ENCODE results near the gene ZNF888. TPM values are rescaled to one million over a fixed set of nuclear protein-coding genes. Genes with fewer than 3 reads are reported as not detected.

The ZNF888 gene
- polyA plus RNA-seq, 2 of the 4 experiments (the other 2 are of a cell fraction), result not detected

DNA sequence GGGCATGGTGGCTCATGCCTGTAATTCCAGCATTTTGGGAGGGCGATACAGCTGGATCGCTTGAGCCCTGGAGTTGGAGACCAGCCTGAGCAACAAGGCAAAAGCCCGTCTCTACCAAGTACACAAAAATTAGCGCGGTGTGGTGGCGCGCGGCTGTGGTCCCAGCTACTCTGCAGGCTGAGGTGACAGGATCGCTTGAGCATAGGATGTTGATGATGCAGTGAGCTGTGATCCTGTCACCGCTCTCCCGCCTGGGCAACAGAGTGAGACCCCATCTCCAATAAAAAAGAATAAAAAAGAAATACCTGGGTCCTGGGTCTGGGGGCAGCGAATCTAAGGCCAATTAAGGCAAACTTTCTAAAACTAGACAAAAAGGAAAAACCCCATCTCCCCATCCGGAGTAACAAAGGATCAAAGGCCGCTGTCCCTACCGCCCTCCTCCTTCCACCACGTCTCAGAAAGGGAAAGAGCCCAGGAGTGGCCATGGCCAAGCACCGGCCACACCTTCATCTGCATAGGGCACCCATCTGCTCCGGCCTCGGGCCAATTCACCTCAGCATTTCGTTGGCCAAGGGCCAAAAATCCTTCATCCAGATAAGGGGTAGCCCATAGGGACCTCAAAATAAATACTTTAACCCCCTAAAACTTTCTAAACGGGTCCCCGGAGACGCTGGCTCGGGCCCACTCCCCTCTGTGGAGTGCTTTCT is 26.6 kb downstream of the ZNF888 start:
- FAIRE-seq, result no peak
- WGBS (ENCODE audit: missing lambda C conversion rate), result 56% methylated on average over 24 of the region's 24 CpGs

DNA sequence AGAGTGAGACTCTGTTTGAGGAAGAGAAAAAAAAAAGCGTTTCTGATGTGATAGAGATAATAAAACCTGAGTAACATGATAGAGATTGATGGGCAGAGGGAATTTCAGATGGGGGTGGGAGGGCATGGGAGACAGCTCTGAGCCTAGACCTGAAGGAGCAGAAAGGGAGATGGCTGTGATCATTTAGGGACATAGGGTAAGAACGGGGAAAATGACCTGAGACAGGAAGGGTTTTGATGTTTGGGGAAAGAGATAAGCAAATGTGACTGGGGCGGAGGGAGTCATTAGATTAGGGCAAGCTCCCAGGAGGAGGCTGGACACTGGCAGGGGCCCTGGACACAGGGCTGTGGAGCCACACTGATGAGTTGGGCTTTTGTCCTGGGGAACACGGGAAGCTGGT is 31.9 kb downstream of the ZNF888 start:
- ChIA-PET POLR2A (no interaction called here), CTCF (no interaction called here)
- ATAC-seq (no peak), FAIRE-seq (no peak), DNase-seq (ENCODE audit: low read depth in 1 of 2, low spot score in 1 of 2) (no peak)
- H3K4me2 ChIP-seq, result no peak overlapping the region
- TF ChIP-seq SREBF2 (IDR thresholded peaks at IDR 0.05), result no peak
- TF ChIP-seq TP53 (CRISPR knock-in tag; IDR thresholded peaks at IDR 0.05), result no peak
- TF ChIP-seq EP300 (IDR thresholded peaks at IDR 0.05), result no peak
- no peak for TF ChIP-seq NPAS2 (CRISPR knock-in tag; IDR thresholded peaks at IDR 0.05; ENCODE audit: borderline replicate concordance)
- TF ChIP-seq FOSB (CRISPR knock-in tag; IDR thresholded peaks at IDR 0.05), result no peak
- H3K27ac ChIP-seq, result no peak overlapping the region
- H3K4me1 ChIP-seq, result no peaks in the 10 kb centered on the region
- H3K4me3 ChIP-seq, result no peak overlapping the region
- 0% methylated on average over 4 of the region's 4 CpGs for WGBS (ENCODE audit: missing lambda C conversion rate)
- H3K9me3 ChIP-seq, result peaks cover 54% of the 10 kb centered on the region

More for the DNA sequence above, 26.6 kb downstream of the ZNF888 start:
- H3K4me1 ChIP-seq, result no peaks in the 10 kb centered on the region
- peaks cover 46% of the 10 kb centered on the region for H3K9me3 ChIP-seq
- H3K4me3 ChIP-seq, result no peak overlapping the region
- DNase-seq (ENCODE audit: low read depth in 1 of 2, low spot score in 1 of 2) (no peak), ATAC-seq (no peak)
- ChIA-PET CTCF (no interaction called here), POLR2A (no interaction called here)
- H3K4me2 ChIP-seq, result no peak overlapping the region
- TF ChIP-seq EP300 (IDR thresholded peaks at IDR 0.05) (no peak), HOXB13 (CRISPR knock-in tag; IDR thresholded peaks at IDR 0.05; ENCODE audit: low read depth) (no peak), GATA3 (IDR thresholded peaks at IDR 0.05; ENCODE audit: borderline replicate concordance) (no peak), CBX8 (IDR thresholded peaks at IDR 0.05) (no peak), FOXS1 (CRISPR knock-in tag; IDR thresholded peaks at IDR 0.05) (no peak)
- TF ChIP-seq, protein P1, sequence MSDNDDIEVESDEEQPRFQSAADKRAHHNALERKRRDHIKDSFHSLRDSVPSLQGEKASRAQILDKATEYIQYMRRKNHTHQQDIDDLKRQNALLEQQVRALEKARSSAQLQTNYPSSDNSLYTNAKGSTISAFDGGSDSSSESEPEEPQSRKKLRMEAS (IDR thresholded peaks at IDR 0.05), result no peak
- H3K27ac ChIP-seq, result no peak overlapping the region

DNA sequence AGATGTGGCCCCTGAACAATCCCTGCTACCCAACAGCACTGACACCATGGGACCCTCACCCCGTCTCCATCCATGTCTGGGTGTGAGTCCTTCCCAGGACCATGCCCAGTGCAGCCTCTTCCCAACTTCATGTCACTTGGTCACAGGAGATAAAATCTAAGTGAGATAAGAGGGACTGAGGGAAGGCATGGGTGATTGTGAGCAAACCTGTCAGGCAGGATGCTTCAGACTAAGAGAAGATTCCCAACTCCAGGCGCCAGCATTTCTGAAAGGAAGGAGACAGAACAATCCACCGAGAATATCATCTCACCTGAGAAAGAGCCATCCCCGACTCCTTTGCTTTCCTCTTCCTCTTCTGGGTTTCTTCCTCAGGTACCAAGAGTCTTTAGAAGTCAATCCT is 33.3 kb downstream of the ZNF888 start:
- H3K9me3 ChIP-seq, result peaks cover 48% of the 10 kb centered on the region
- POLR2A ChIA-PET, result no interaction called here
- H3K4me1 ChIP-seq, result no peaks in the 10 kb centered on the region
- DNase-seq (ENCODE audit: low read depth in 1 of 2, low spot score in 1 of 2), result no peak
- H3K27ac ChIP-seq, result no peak overlapping the region
- no peak for ATAC-seq
- WGBS (ENCODE audit: missing lambda C conversion rate), result 13% methylated on average over 4 of the region's 4 CpGs
- TF ChIP-seq RFX5 (IDR thresholded peaks at IDR 0.05) (no peak), ZSCAN20 (CRISPR knock-in tag; IDR thresholded peaks at IDR 0.05) (no peak), SMC3 (IDR thresholded peaks at IDR 0.05) (no peak), POLR2AphosphoS2 (conservative IDR thresholded peaks at IDR 0.05; ENCODE audit: low read length) (no peak), MAZ (IDR thresholded peaks at IDR 0.05; ENCODE audit: borderline replicate concordance, low read depth, low read length) (no peak), MAFK (IDR thresholded peaks at IDR 0.05; ENCODE audit: partially characterized antibody) (no peak), FOXS1 (CRISPR knock-in tag; IDR thresholded peaks at IDR 0.05) (no peak), HOXA7 (CRISPR knock-in tag; IDR thresholded peaks at IDR 0.05) (no peak), CEBPB (IDR thresholded peaks at IDR 0.05) (no peak), CHD4 (IDR thresholded peaks at IDR 0.05; ENCODE audit: borderline replicate concordance) (no peak)
- TF ChIP-seq, protein P2, sequence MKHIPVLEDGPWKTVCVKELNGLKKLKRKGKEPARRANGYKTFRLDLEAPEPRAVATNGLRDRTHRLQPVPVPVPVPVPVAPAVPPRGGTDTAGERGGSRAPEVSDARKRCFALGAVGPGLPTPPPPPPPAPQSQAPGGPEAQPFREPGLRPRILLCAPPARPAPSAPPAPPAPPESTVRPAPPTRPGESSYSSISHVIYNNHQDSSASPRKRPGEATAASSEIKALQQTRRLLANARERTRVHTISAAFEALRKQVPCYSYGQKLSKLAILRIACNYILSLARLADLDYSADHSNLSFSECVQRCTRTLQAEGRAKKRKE (CRISPR knock-in tag; IDR thresholded peaks at IDR 0.05; ENCODE audit: low read depth), result no peak
- TF ChIP-seq, protein P3, sequence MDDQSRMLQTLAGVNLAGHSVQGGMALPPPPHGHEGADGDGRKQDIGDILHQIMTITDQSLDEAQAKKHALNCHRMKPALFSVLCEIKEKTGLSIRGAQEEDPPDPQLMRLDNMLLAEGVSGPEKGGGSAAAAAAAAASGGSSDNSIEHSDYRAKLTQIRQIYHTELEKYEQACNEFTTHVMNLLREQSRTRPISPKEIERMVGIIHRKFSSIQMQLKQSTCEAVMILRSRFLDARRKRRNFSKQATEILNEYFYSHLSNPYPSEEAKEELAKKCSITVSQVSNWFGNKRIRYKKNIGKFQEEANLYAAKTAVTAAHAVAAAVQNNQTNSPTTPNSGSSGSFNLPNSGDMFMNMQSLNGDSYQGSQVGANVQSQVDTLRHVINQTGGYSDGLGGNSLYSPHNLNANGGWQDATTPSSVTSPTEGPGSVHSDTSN (IDR thresholded peaks at IDR 0.05), result no peak
- TF ChIP-seq, protein P4, sequence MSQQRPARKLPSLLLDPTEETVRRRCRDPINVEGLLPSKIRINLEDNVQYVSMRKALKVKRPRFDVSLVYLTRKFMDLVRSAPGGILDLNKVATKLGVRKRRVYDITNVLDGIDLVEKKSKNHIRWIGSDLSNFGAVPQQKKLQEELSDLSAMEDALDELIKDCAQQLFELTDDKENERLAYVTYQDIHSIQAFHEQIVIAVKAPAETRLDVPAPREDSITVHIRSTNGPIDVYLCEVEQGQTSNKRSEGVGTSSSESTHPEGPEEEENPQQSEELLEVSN (IDR thresholded peaks at IDR 0.05; ENCODE audit: borderline replicate concordance, low read depth), result no peak
- H3K4me2 ChIP-seq, result no peak overlapping the region
- no peak for FAIRE-seq
- H3K4me3 ChIP-seq, result no peak overlapping the region
- CTCF ChIA-PET, result no interaction called here
